Measurements from ENCODE around the gene ARL8A. TPM values are rescaled to one million over a fixed set of nuclear protein-coding genes. Genes with fewer than 3 reads are reported as not detected.
"Not testable (repeated sequence)": the region's sequence is repeated elsewhere in the genome, so short reads cannot be mapped to it uniquely, and the experiment has no call there.

ARL8A gene
- total RNA-seq, 3 donors from 2014 or later, result 36.3 to 69.6 (median 41.2) TPM

GRCh38 chr1:202113690-202114300 lies 30.7 kb downstream of the ARL8A start:
- intact Hi-C loops (cut with DNase I, micrococcal nuclease), result loop anchor here in 1 of 2 donors (10.0 kb wide), 1 partner anchor 109 kb away; no protein-coding TSS in a partner anchor
- peaks cover 25% of the 10 kb centered on the region for H3K4me1 ChIP-seq (ENCODE audit: low read depth)
- no peak for TF ChIP-seq CTCF (IDR thresholded peaks at IDR 0.05)
- no peaks in the 10 kb centered on the region for H3K9me3 ChIP-seq
- no peak overlapping the region for H3K4me3 ChIP-seq
- H3K36me3 ChIP-seq (ENCODE audit: low read depth), result no peaks in the 10 kb centered on the region
- DNase-seq, result no peak
- ATAC-seq, result peak; percentile 17

- no peak overlapping the region for H3K4me3 ChIP-seq
- H3K36me3 ChIP-seq (ENCODE audit: low read depth), result no peaks in the 10 kb centered on the region
- ATAC-seq (peak; percentile 71), DNase-seq (peak; percentile 56 to 73 (median 67))
- no peak for TF ChIP-seq CTCF (IDR thresholded peaks at IDR 0.05)
- H3K4me1 ChIP-seq (ENCODE audit: low read depth), result peaks cover 22% of the 10 kb centered on the region
- intact Hi-C loops (cut with DNase I, micrococcal nuclease), result loop anchor here in 1 of 2 donors (10.0 kb wide), 1 partner anchor 108 kb away; no protein-coding TSS in a partner anchor
- no peaks in the 10 kb centered on the region for H3K9me3 ChIP-seq
Measured at GRCh38 chr1:202112859-202113689, 31.5 kb downstream of the ARL8A start.

GRCh38 chr1:202111589-202111988 lies 32.9 kb downstream of the ARL8A start:
- H3K36me3 ChIP-seq (ENCODE audit: low read depth); H3K9me3 ChIP-seq; DNase-seq; ATAC-seq; H3K4me3 ChIP-seq: not testable (repeated sequence)
- peaks cover 31% of the 10 kb centered on the region for H3K4me1 ChIP-seq (ENCODE audit: low read depth)
- intact Hi-C loops (cut with DNase I, micrococcal nuclease), result loop anchor here in 1 of 2 donors (10.0 kb wide), 1 partner anchor 107 kb away; no protein-coding TSS in a partner anchor

GRCh38 chr1:202110977-202111376 lies 33.6 kb downstream of the ARL8A start:
- intact Hi-C loops (cut with DNase I, micrococcal nuclease), result loop anchor here in 1 of 2 donors (10.0 kb wide), 1 partner anchor 106 kb away; no protein-coding TSS in a partner anchor
- H3K9me3 ChIP-seq, result no peaks in the 10 kb centered on the region
- peaks cover 34% of the 10 kb centered on the region for H3K4me1 ChIP-seq (ENCODE audit: low read depth)

GRCh38 chr1:202107801-202108731 lies 36.5 kb downstream of the ARL8A start:
- ATAC-seq (peak; percentile 71), DNase-seq (peak; percentile 83 to 91 (median 89))

More at GRCh38 chr1:202110977-202111376, 33.6 kb downstream of the ARL8A start:
- DNase-seq (no peak), ATAC-seq (no peak)
- no peaks in the 10 kb centered on the region for H3K36me3 ChIP-seq (ENCODE audit: low read depth)
- no peak for TF ChIP-seq CTCF (IDR thresholded peaks at IDR 0.05)
- H3K4me3 ChIP-seq, result no peak overlapping the region

More at GRCh38 chr1:202107801-202108731, 36.5 kb downstream of the ARL8A start:
- no peak for TF ChIP-seq CTCF (IDR thresholded peaks at IDR 0.05)
- no peaks in the 10 kb centered on the region for H3K36me3 ChIP-seq (ENCODE audit: low read depth)
- peaks cover 52% of the 10 kb centered on the region for H3K4me1 ChIP-seq (ENCODE audit: low read depth)
- no peaks in the 10 kb centered on the region for H3K9me3 ChIP-seq
- intact Hi-C loops (cut with DNase I, micrococcal nuclease), result no loop called here
- peak overlapping the region; percentile 1 for H3K4me3 ChIP-seq
